OCI-M1 (cell line): ENCODE measurements around the gene RNF220.
A peak's percentile ranks its signal among the peaks of the same experiment; 100 is the strongest.
"Not testable (repeated sequence)": the region's sequence is repeated elsewhere in the genome, so short reads cannot be mapped to it uniquely, and the experiment has no call there.

ENCODE experiments used
- DNase-seq: peaks from one replicate; lab custom pipeline; 2025; lab: John Stamatoyannopoulos, UW

RNF220 gene

DNA sequence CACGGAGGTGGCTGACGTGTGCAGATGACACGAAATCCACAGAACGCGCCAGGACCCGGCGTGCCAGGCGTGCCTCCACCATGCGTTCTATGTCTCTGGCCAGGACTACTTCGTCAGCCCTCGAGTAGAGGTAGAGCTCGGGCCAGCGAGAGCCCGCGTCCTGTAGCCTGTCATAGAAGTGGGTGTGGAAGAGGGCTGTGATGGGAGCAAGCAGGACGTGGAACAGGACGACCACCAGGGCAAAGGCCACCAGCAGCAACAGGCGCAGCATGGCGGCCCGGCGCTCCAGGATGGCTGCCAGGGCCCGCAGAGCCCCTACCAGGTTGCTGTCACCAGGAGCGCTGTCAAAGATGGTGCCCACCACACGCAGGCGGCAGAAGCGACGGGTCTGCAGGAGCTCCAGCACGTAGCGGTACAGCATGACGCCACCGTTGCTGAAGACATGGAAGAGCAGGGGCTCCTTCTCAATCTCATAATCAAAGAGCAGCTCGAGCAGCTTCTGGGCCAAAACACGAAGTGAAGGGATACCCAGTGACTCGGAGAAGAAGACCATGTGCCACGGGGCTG is 249.6 kb downstream of the RNF220 start:
- no peak for DNase-seq

DNA sequence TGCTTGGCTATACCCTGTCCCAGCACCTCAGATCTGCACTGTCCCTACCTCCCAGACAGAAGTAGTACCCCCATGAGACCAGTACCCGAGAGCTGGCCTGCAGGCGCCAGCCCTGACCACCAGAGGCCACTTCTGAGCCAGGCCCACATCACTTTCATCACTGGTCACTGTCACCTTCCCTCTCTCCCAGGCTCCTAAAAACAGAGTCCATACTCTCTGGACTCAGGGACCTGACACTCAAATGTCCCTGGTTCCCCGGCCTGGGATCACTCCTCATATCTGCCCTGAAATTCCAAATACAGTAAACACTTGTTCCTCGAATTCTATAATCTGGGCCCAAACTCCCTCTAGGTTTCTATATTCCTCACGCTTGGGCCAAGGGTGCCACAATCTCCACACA is 250.6 kb downstream of the RNF220 start:
- DNase-seq, result peak; percentile 41

DNA sequence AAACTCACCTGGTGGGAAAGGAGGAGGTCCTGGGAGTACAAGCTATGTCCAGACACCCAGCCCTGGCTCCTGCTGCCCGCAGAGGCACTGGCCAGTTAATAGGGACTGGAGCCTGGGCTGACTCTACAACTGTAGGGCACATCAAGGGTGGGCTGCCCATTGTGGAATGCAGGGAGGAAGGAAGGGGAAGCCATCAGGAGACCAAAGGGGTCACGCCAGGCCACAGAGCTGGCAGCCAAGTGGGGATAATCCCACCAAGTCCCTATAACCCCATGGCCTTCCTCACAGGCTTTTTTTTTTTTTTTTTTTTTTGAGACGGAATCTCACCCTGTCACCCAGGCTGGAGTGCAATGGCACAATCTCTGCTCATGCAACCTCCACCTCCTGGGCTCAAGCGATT is 254.5 kb downstream of the RNF220 start:
- DNase-seq, result no peak

DNA sequence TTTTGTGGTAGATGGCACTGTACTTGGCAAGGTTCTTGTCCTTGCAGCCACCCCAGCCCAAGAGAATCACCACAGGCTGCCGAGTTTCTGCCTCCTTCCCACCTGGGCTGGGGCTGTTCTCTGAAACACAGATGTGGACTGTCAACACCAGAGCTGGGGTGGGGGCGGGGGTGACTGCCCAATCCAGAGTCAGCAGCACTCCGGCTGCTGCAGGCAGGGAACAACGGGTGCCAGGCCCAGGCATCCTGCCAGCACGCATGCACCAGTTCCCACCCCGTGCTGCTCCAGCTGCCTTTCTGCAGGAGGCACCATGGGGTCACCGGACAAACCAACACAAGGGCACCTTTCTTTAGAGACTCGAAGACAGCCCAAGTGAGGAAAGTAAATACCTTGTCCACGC is 255.1 kb downstream of the RNF220 start:
- DNase-seq, result no peak

DNA sequence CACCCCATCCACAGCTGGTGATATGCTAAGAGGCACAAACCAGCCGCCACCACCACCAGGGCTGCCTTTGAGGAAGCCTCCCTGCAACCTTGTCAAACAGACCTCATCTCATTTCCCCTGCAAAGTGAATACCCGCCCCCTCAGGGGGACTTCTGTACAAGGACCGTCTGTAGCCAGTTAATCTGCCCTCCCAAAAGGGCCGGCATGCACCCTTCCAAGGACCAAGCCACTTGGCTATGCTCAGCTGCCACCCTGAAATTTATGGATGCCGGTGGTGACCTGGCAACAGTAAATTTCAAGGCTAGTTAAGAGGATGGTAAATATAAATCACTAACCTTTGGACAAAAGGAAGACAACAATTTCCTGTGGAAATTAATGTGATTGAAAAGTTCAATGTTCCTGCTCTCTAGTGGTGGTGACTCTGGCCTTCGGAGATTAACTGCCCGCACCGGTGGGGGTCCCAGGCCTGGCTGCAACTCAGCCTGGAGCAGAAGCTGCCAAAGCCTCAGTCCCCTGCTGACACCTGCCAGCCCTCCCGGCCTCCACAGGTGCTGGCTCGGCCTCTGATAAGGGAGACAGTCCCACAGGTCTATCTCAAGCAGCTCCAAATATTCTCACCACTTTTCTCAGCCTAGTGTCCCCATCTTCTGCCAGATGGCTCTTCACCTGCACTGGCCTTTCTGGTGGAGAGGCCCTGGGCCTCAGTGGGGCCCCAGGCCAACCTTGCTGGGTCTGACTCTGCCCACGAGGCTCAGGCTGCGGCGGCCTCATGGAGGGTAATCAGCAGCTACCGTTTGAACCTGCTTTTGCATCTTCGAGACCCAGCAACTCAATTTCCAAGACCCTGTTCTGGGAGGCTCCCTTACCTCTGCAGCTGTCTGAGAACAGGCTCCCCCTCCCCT is 257.0 kb downstream of the RNF220 start:
- no peak for DNase-seq

DNA sequence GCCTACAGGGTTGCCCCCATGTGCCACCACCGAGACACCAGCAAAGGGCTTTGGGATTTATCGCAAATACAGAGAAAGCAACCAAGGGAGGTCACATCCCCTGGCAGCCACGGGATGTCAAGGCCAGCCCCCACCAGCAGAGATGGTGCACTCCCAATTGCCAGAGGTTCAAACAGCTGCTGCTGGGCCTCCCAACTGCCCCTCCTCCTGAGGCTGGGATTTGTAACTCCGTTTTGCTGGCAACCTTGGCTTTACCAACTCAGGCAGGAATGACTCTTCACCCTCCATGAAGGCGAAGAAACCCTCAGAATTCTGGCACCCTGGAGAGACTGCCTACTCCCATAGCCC is 257.6 kb downstream of the RNF220 start:
- DNase-seq, result no peak

DNA sequence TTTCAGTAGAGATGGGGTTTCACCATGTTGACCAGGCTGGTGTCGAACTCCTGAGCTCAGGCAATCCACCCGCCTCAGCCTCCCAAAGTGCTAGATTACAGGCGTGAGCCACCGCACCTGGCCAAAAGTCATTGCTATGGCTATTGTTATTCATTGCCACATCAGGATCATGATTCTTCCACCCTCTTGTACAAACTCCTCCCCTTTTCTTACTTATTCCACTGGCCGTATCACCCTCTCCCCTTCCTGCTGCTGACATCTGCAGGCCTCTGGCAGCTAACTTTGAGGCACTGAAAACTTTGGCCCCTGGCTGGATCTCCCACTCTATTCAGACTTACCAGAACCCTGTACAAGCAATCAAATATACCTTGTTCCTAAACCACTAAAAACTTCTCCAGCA is 258.4 kb downstream of the RNF220 start:
- no peak for DNase-seq

DNA sequence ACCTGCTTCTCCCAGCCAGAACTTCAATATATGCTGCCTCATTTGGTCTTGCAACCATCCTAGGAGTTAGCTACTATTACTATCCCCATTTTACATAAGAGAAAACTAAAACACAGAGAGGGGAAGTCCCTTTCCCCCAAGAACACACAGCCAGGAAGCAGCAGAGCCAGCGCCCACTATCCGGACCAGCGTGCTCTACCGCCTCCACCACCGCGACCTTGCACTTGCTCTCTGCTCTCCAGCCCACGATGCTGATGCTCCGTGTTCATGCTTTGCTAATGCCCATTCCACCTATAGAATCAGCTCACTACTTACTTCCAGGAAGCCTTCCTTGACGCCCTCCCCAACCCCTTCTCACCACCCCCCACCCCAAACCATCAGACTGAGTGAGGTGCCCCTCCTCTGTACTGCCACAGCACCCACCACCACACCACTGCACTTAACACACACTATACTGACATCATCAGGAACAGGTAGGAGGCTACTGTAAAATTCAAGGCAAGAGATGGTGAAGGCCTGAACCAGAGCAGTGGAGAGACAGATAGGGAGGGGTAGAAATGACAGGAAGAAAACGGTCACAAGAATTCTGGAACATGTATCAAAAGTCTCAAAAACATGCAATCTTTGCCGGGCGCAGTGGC is 259.8 kb downstream of the RNF220 start:
- no peak for DNase-seq

DNA sequence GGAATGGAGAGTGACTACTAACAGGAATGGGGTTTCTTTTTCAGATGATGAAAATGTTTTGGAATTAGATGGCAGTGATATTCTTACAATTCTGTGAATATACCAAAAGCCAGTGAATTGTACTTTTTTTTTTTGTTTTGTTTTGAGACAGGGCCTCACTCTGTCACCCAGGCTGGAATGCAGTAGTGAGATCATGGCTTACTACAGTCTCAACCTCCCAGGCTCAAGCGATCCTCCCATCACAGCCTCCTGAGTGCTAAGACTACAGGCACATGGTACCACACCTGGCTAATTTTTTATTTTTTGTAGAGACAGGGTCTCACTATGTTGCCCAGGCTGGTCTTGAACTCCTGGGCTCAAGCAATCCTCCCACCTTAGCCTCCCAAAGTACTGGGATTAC is 261.7 kb downstream of the RNF220 start:
- DNase-seq, result not testable (repeated sequence)

DNA sequence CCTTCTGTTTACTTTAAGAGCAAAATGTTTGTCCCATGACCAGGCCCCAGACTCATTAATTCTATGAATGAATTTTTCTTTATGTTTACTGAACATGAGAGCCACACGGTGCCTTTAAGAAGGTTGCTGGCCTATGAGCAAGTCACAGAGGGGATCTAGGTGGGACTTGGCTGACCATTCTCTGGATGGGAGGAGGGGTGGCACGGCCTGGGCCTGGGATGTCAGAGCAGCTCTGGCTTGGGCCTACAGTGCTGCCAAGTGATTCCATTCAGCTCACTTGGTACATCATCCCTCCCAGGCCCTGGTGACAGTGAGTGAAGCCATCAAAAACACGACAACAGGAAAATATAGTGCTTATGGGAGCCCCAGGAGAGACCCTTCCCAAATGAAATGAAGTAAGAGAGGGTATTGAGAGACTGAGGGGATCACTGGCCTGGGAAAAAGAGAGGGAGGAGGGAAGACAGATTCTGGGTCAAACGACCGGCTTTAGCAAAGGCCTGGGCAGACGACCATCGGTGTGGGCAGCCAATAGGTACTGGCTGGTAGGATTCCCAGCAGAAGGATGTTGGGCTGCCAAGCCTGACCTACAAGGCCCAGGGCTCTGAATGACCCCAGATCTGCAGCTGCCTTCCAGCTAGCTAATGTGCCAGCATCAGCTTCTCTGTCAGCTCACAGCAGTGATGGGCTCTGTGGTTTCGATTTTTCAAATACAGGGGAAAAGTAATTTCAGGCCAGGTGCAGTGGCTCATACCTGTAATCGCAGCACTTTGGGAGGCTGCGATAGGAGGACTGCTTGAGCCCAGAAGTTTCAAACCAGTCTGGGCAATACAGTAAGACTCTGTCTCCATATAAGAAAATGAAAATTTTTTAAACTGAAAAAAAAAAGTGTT is 265.9 kb downstream of the RNF220 start:
- no peak for DNase-seq

DNA sequence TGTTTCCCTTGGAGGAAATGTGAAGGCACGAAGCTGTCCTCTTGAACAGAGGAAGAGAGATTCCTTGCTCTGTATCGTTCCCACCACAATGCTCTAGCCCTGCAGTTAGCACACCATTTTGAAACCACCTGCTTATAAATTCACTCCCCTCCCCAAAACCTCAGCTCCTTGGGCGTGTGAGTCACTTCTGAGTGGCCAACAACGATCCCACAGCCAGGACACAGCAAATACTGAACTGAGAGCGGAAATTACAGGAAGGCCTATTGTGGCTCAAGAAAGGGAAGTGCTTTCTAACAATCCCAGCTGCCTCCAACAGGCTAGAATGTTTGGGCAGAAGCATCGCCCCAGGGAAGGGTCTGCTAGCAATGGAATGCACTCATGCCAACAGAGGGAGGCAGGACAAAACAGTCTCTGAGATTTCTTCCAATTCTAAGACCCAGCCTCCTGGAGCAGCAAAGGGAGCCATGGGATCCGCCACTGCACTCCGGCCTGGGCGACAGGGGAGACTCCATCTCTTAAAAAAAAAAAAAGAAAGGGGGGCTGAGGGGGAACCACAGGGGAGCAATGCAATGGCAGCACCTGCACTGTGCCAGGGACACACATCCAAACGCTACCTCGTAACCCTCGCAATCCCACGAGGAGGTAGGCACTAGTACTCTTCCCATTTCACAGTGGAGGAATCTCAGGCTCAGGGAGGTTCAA is 267.4 kb downstream of the RNF220 start:
- DNase-seq, result peak; percentile 79

DNA sequence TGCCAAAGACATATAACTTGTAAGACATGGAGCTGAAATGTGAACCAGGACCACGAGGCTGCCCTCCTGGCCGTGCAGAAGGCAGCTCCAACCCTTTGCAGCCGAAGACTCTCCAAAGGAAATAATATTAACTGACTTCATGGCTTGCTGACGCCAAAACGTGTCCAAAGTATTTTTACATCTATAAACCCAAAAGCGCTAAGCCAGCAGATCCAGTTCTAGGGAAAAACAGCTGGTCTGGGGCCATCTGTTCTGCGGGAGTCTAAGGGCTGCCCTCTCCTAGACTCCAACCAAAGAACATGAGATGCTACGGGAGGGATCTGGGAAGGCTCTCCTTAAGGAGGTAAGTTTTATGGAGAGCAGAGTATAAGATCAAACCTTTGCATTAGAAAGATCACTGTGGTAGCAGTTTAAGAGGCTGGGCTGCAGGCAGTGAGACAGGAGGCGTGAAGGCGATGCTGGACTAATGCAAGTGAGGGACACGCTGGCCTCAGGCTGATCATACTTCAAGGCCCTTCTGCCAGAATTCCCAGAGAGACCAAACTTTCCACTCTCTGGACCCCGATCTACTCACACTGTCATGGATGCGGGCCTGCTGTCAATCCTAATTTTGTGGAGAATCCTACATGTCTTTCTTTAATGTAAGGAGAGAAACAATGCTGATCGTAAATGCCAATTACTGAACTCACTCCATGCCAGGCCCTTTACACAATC is 268.1 kb downstream of the RNF220 start:
- DNase-seq, result no peak

DNA sequence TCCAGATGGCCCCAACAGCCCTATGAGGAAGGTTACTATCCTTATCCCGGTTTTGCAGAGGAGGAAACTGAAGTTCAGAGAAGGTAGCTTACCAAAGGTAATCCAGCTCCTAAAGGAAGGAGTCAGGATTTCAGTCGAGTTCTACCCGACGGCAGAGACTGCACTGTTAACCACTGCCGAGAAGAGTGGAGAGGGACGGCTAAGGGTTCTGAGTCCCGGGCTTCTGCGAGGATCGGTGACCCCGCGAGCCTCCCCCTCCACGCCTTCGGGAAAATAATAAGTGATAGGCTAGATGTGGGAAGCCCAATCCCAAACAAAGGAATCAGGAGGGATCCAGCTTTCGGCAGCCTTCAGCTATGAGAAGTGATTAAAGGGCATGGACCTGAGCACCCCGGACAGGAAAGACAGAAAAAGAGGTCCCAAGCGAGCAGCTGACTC is 268.6 kb downstream of the RNF220 start:
- DNase-seq, result no peak

DNA sequence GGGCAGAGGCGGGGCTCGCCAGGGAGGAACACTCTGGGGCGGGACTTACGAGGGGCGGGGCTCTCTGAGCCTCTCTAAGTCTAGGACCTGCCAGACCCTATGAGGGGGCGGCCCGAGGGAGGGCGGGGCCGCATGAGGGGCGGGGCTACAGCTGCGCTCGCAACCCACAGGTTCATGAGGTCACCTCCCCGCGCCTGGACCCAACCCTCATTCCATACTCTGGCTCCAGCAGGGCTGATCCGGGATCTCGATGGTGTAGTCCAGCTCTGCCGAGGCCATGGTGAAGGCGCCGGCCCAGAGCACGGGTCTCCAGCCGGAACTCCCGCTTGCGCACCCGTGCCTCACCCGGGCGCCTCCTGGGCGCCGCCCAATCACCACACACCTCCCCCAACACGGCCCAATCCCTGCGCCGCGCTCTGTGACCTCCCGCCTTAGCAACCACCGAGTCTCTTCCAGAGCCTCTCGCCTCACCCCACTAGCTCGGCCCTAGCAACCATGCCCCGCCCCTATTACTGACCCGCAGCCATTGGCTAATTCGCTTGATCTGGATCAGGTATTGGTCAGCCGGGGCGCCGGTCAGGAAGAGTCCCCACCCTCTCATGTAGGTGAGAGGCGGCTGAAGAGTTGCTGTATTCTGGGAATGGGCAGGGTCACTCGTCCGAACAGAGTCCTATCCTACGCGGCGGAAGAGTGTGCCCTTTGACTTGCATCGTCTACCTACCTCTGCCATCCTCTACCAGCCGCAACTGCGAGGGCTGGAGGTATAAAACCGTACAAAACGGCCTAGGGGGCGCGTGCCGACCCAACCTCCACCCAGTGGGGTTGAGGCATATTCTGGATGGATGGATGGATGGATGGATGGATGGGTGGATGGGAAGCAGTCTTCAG is 269.3 kb downstream of the RNF220 start, which contains the start of the genes ARMH1 and TMEM53:
Gene ARMH1 (plus strand): TSS at position 602 of the 888 bp plus-strand sequence. CDS start 14,984 bp downstream, outside the sequence.
Gene TMEM53 (minus strand): TSS at position 369 of the 888 bp plus-strand sequence. CDS start 90 bp downstream, at position 279.
- peak; percentile 99 for DNase-seq

DNA sequence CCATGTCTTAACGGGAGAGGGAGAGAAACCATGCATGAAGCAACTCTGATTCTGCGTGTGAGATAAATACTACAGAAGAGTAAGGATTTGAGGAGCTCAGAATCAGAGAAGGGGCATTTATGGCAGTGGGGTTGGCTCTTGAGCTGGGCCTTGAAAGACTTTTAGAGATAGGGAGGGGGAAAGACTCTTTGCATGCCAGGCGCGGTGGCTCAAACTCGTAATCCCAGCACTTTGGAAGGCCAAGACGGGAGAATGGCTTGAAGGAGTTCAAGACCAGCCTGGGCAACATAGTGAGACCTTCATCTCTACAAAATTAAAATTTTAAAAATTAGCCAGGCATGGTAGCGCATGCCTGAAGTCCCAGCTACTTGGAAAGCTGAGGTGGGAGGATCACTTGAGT is 270.1 kb downstream of the RNF220 start:
- no peak for DNase-seq

DNA sequence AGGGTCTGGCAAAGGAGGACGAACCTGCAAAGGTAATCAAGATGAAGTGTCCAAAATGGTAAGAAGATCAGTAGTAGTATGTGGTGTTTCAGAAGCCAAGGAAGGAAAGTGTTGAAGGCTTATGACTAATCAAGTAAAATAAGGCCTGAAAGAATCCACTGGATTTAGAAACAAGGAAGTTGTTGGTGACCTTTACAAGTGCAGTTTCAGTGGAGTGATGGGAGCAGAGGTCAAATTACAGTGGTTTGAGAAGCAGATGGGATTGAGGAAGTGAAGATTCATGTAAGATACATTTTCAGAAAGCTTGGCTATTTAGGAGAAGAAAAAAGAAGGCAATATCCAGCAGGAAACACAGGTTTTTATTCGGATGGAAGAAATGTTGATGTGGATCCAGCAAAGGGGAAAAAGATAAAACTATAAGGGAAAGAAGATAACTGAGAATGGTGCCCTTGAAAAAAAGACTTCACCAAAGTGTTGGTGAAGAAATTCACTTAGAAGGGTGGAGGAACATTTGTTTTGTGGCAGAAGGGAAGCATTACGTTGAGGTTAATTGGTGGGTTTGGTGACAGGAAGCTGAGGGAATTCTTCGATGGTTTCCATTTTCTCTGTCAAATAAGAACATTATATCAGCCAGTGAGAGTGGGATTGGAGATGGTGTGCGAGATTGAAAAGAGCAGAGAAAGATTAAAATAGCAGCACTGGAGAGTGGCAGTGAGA is 271.6 kb downstream of the RNF220 start:
- peak; percentile 87 for DNase-seq

DNA sequence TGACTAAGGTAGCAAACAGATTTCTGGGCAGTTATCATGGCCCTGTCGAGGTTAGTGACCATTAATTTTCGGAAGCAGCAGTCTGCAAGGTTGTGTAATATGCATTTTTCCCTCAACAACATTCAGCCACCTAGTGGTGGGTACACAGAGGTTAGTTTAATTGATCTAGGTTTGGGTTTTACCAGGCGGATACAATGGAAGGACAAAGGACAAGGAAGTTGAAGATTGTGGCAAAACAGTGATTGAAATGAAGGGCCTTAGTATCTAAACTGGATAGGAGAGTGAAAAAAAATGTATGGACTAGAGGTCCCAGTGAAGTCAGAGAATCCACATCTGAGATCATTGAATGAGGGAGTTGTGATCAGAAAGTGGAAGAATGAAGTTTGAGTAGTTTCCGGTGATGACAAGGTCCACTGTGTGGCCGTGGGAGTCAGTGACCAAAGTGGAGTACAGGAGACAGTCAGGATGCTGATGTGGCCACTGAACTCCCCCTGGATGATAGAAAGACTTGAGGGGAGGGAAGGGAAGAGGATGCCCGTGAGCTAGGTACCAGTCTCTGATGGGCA is 272.2 kb downstream of the RNF220 start:
- peak; percentile 81 for DNase-seq

DNA sequence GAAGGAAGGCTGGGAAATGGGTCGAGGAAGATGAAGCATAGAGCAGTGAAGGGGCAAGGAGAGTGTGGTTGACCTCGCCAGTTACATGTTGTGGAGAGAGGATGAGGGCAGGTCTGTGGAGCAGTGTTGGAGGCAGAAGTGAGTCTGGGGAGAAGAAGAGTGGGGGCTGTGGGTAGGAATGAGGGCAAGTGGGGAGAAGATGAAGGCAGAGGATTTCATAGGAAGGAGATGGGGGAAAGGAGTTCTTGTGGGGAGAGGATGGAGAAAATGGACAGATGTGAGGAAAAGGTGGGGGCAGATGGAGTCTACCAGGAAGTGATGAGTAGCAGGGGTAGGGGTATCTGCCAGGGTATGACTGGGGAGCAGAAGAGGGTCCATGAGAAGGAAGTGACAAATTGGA is 273.1 kb downstream of the RNF220 start:
- DNase-seq, result no peak

DNA sequence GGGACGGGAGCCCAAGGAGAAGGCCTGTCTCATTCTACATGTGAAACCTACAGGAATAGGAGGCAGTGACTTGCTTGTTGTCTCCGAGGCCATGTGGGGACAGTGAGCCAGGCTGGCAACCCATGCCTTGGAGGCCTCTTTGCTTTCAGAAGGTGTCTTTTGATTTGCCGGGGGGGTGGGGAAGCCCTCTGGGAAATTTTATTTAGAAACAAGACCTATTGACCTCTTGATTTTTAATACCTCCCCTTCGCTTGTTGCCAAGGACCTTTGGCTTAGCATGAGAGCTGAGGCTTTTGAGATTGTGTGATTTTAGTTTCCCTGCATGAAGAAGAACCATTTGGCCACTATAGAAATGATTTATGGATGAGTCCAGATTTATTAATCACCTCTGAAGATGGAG is 273.6 kb downstream of the RNF220 start:
- DNase-seq, result no peak
